Endothelial cell of umbilical vein (primary cell): ENCODE data around the gene L3MBTL4. TPM values are rescaled to one million over a fixed set of nuclear protein-coding genes. Genes with fewer than 3 reads are reported as not detected.

Source experiments
- BruUV-seq: library from RNA; stranded (reverse); fragments of 400-500 nt; replicated peaks from 2 replicates; lab custom pipeline; 2021; lab: Mats Ljungman, UMichigan
- CTCF ChIA-PET: fragments of 300-600, 350-600 bp; sonication (Branson Sonifier 250); formaldehyde crosslinking; loops from one replicate; lab custom pipeline; 2021; ENCODE audit warnings: antibody characterized with exemption, inconsistent platforms; lab: Charles Lee
- POLR2A ChIA-PET: fragments of 300-600, 350-600 bp; sonication (Branson Sonifier 250); formaldehyde crosslinking; loops from one replicate; lab custom pipeline; 2021; ENCODE audit warnings: antibody characterized with exemption, inconsistent platforms; lab: Charles Lee
- DNase-seq: peaks from one replicate; pipeline ENCODE4 v3.0.0-alpha.2; 2011; ENCODE audit warnings: low read depth, low spot score
- FAIRE-seq: peaks from 2 replicates; lab custom pipeline; 2011; peaks lifted over from hg19 to GRCh38; lab: Jason Lieb, UNC
- H2AFZ ChIP-seq: 2 replicates; pipeline ENCODE4 v1.6.0; 2012; ENCODE audit warnings: low read depth, low read length, control low read depth, inconsistent platforms
- H3K27ac ChIP-seq: 2 replicates; pipeline ENCODE4 v1.5.1; 2011; ENCODE audit warnings: low read depth, mild to moderate bottlenecking, control low read depth, low read length, moderate library complexity; ENCODE audit not compliant: insufficient read depth
- H3K27me3 ChIP-seq, 2 experiments: 2 replicates each; pipeline versions ENCODE4 v1.6.0 to v1.6.1; 2011; ENCODE audit warnings: low read length in 2 of 2, mixed read lengths in 1 of 2; ENCODE audit not compliant: control insufficient read depth in 2 of 2, insufficient read depth in 2 of 2
- H3K36me3 ChIP-seq, 2 experiments: 2 replicates in 1 of 2; 3 replicates in 1 of 2; pipeline ENCODE4 v1.5.1; 2011; ENCODE audit warnings: low read length in 2 of 2, mild to moderate bottlenecking in 1 of 2, moderate library complexity in 1 of 2; ENCODE audit not compliant: control insufficient read depth in 2 of 2, insufficient read depth in 2 of 2; ENCODE audit errors: extremely low read depth in 1 of 2
- H3K4me1 ChIP-seq: 3 replicates; pipeline ENCODE4 v1.5.1; 2011; ENCODE audit warnings: mild to moderate bottlenecking, low read length; ENCODE audit not compliant: control insufficient read depth, insufficient read depth; ENCODE audit errors: extremely low read depth
- H3K4me2 ChIP-seq: 2 replicates; pipeline ENCODE4 v1.6.1; 2011; ENCODE audit warnings: low read length, control low read depth, mixed read lengths; ENCODE audit not compliant: insufficient read depth
- H3K4me3 ChIP-seq, 3 experiments: fragments of 200-600 bp in 1 of 3; sonication (generic), shearing (Covaris generic) in 1 of 3; replicated peaks in 1 of 3; 2 replicates each; pipeline ENCODE4 v1.5.1; 2011 to 2016; ENCODE audit warnings: control low read depth in 3 of 3, low read length in 3 of 3, mild to moderate bottlenecking in 2 of 3, inconsistent platforms in 1 of 3, low read depth in 1 of 3, moderate library complexity in 1 of 3; ENCODE audit not compliant: insufficient read depth in 1 of 3
- H3K79me2 ChIP-seq: 2 replicates; pipeline ENCODE4 v1.6.0; 2012; ENCODE audit warnings: low read length, inconsistent platforms; ENCODE audit not compliant: control insufficient read depth, insufficient read depth
- H3K9ac ChIP-seq: replicated peaks from 2 replicates; pipeline ENCODE3; 2011; ENCODE audit warnings: low read length, control low read depth; ENCODE audit not compliant: insufficient read depth; ENCODE audit errors: extremely low read depth
- H3K9me1 ChIP-seq: replicated peaks from 3 replicates; pipeline ENCODE4 v1.6.0; 2011; ENCODE audit warnings: mild to moderate bottlenecking, low read length; ENCODE audit not compliant: control insufficient read depth, insufficient read depth; ENCODE audit errors: extremely low read depth
- H3K9me3 ChIP-seq: replicated peaks from 2 replicates; pipeline ENCODE4 v1.5.1; 2012; ENCODE audit warnings: low read length, inconsistent platforms; ENCODE audit not compliant: control insufficient read depth, insufficient read depth
- H4K20me1 ChIP-seq: replicated peaks from 2 replicates; pipeline ENCODE3; 2011; ENCODE audit warnings: mild to moderate bottlenecking, low read length; ENCODE audit not compliant: control insufficient read depth, insufficient read depth; ENCODE audit errors: extremely low read depth
- EZH2 ChIP-seq: IDR thresholded peaks from 2 replicates; pipeline ENCODE4 v1.6.1; 2012; ENCODE audit warnings: borderline replicate concordance, low read depth, mild to moderate bottlenecking, moderate library complexity, low read length, inconsistent platforms; ENCODE audit not compliant: severe bottlenecking
- FOS ChIP-seq: IDR thresholded peaks from 2 replicates; pipeline ENCODE4 v1.6.1; 2011; ENCODE audit warnings: mild to moderate bottlenecking, low read length, moderate library complexity, borderline replicate concordance; ENCODE audit not compliant: insufficient read depth
- GATA2 ChIP-seq: IDR thresholded peaks from 2 replicates; pipeline ENCODE4 v1.7.0; 2011; ENCODE audit warnings: low read depth, mild to moderate bottlenecking, moderate library complexity, mixed read lengths, low read length; ENCODE audit not compliant: insufficient read length, insufficient read depth
- JUN ChIP-seq: IDR thresholded peaks from 2 replicates; pipeline ENCODE4 v1.6.1; 2011; ENCODE audit warnings: borderline replicate concordance, low read depth; ENCODE audit not compliant: insufficient read length, insufficient read depth
- MYC ChIP-seq: IDR thresholded peaks from one replicate; pipeline ENCODE4 v1.6.1; 2011; ENCODE audit warnings: mild to moderate bottlenecking, low read depth, low read length
- POLR2A ChIP-seq: IDR thresholded peaks from 2 replicates; pipeline ENCODE4 v1.6.1; 2012; ENCODE audit warnings: low read depth, mild to moderate bottlenecking, control low read depth, low read length
- POLR2AphosphoS5 ChIP-seq: IDR thresholded peaks from 2 replicates; pipeline ENCODE4 v1.6.1; 2012; ENCODE audit warnings: low read depth, mild to moderate bottlenecking, control low read depth, low read length, moderate library complexity; ENCODE audit not compliant: insufficient read depth
- dilution Hi-C: fragments of 300-500 bp; cut with MboI; formaldehyde crosslinking; loops from one replicate; pipeline ENCODE4 v1.15.0; 2019; ENCODE audit warnings: low sequenced_read_pairs; ENCODE audit not compliant: extremely low pct_ligation_motif_present
- intact Hi-C: fragments of 100-400 bp; cut with micrococcal nuclease; formaldehyde crosslinking; loops from one replicate; pipeline ENCODE4 v1.10.0; 2022
- polyA plus RNA-seq, 4 experiments: library from polyadenylated mRNA; depleted of rRNA in 3 of 4; stranded (reverse) in 3 of 4; unstranded in 1 of 4; fragments of >200 nt; gene quantifications; 2 replicates each; pipeline versions ENCODE4 v1.2.1 to v1.2.3, GENCODE V29; 2011 to 2012; ENCODE audit warnings: missing spikeins in 1 of 4
- total RNA-seq: library from RNA; stranded (reverse); gene quantifications from 2 replicates; pipeline ENCODE4 v1.2.3, GENCODE V29; 2021
- TF ChIP-seq, protein P1 (sequence below): IDR thresholded peaks from 2 replicates; pipeline ENCODE4 v1.6.1; 2011; ENCODE audit not compliant: insufficient read depth, insufficient read length
- TF ChIP-seq, protein P2 (sequence below), 2 donors: IDR thresholded peaks; 1 replicate in 1 of 2; 2 replicates in 1 of 2; pipeline ENCODE4 v1.5.1; 2011; ENCODE audit warnings: low read length in 2 of 2, mild to moderate bottlenecking in 2 of 2, moderate library complexity in 2 of 2, control low read depth in 1 of 2, inconsistent platforms in 1 of 2, low read depth in 1 of 2; ENCODE audit not compliant: insufficient read depth in 1 of 2; ENCODE audit errors: extremely low read depth in 1 of 2

L3MBTL4 gene
- total and polyA plus RNA-seq, 2 donors (not counting 3 experiments of a cell fraction or from before 2014, with no cell fraction given): 0.80 TPM; not detected in 1

DNA sequence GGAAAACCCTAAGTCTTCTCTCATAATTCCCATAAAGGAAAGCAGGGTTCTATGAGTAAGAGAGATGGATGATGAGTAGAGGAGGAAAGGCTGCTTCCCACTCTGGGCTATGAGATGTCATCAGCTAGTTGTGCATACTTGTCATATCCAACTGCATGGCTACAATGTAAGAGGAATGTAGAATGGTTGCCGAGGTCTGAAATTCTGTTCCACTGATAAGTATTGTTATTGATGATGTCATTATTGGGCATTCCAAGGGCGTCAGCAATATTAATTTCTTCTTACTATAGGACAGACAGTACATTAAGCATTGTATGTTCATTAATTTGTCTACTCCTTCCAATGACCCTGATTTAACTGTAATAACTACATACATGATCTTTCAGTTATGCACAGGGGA, 88.1 kb downstream of the L3MBTL4 start:
- intact Hi-C loops (no loop called here), dilution Hi-C loops (no loop called here)
- FAIRE-seq (no peak), DNase-seq (no peak)
- POLR2A ChIA-PET: no interaction called here
- Histone ChIP-seq H3K4me3 (no peak overlapping the region), H3K27me3 (no peaks in the 10 kb centered on the region), H3K79me2 (no peaks in the 10 kb centered on the region), H3K27ac (no peak overlapping the region), H3K9me3 (no peaks in the 10 kb centered on the region), H2AFZ (no peak overlapping the region), H3K4me1 (no peaks in the 10 kb centered on the region), H3K36me3 (no peaks in the 10 kb centered on the region), H4K20me1 (no peaks in the 10 kb centered on the region), H3K9ac (no peak overlapping the region), H3K9me1 (no peaks in the 10 kb centered on the region), H3K4me2 (no peak overlapping the region)
- CTCF ChIA-PET: no interaction called here
- TF ChIP-seq POLR2A (no peak), MYC (no peak), GATA2 (no peak), JUN (no peak), POLR2AphosphoS5 (no peak), EZH2 (no peak), FOS (no peak)
- TF ChIP-seq, protein P1, sequence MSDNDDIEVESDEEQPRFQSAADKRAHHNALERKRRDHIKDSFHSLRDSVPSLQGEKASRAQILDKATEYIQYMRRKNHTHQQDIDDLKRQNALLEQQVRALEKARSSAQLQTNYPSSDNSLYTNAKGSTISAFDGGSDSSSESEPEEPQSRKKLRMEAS: no peak
- TF ChIP-seq, protein P2, sequence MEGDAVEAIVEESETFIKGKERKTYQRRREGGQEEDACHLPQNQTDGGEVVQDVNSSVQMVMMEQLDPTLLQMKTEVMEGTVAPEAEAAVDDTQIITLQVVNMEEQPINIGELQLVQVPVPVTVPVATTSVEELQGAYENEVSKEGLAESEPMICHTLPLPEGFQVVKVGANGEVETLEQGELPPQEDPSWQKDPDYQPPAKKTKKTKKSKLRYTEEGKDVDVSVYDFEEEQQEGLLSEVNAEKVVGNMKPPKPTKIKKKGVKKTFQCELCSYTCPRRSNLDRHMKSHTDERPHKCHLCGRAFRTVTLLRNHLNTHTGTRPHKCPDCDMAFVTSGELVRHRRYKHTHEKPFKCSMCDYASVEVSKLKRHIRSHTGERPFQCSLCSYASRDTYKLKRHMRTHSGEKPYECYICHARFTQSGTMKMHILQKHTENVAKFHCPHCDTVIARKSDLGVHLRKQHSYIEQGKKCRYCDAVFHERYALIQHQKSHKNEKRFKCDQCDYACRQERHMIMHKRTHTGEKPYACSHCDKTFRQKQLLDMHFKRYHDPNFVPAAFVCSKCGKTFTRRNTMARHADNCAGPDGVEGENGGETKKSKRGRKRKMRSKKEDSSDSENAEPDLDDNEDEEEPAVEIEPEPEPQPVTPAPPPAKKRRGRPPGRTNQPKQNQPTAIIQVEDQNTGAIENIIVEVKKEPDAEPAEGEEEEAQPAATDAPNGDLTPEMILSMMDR (IDR thresholded peaks at IDR 0.05; ENCODE audit: extremely low read depth in 1 of 2, insufficient read depth in 1 of 2, low read depth in 1 of 2, low read length in 2 of 2): no peak
- no TSS peak for BruUV-seq
